Common myeloid progenitor, CD34-positive (primary cell): ENCODE results near the gene MCAM.
A peak's percentile ranks its signal among the peaks of the same experiment; 100 is the strongest.

Source experiments
- CTCF ChIA-PET: fragments of 350-600 bp; sonication (Branson Sonifier 250); formaldehyde crosslinking; loops from one replicate; lab custom pipeline; 2021; ENCODE audit warnings: antibody characterized with exemption; lab: Charles Lee
- POLR2A ChIA-PET: fragments of 350-600 bp; sonication (Branson Sonifier 250); formaldehyde crosslinking; loops from one replicate; lab custom pipeline; 2021; ENCODE audit warnings: antibody characterized with exemption; lab: Charles Lee
- DNase-seq, 3 donors: peaks; one replicate each; pipeline versions ENCODE4 v3.0.0 to v3.0.0-alpha.2; 2013
- H3K27ac ChIP-seq, 2 experiments: 1 replicate in 1 of 2; 2 replicates in 1 of 2; pipeline ENCODE4 v1.7.0; 2013; ENCODE audit warnings: inconsistent platforms in 2 of 2, low read length in 2 of 2, mild to moderate bottlenecking in 2 of 2, low read depth in 1 of 2, moderate library complexity in 1 of 2; ENCODE audit not compliant: severe bottlenecking in 2 of 2, insufficient read depth in 1 of 2, poor library complexity in 1 of 2
- H3K27me3 ChIP-seq, 5 experiments: replicated peaks in 2 of 5; 1 replicate in 3 of 5; 2 replicates in 2 of 5; pipeline versions ENCODE4 v1.6.1 to v1.7.0; 2013; ENCODE audit warnings: low read length in 4 of 5, mild to moderate bottlenecking in 2 of 5, moderate library complexity in 2 of 5, inconsistent platforms in 1 of 5; ENCODE audit not compliant: insufficient read depth in 5 of 5, control insufficient read depth in 4 of 5
- H3K36me3 ChIP-seq, 4 experiments: 1 replicate in 2 of 4; 2 replicates in 2 of 4; pipeline versions ENCODE4 v1.6.1 to v1.7.0; 2013; ENCODE audit warnings: low read length in 3 of 4, control low read depth in 1 of 4, mild to moderate bottlenecking in 1 of 4; ENCODE audit not compliant: control insufficient read depth in 4 of 4, insufficient read depth in 4 of 4
- H3K4me1 ChIP-seq, 4 experiments: 1 replicate in 3 of 4; 2 replicates in 1 of 4; pipeline versions ENCODE4 v1.6.1 to v1.7.1; 2013; ENCODE audit warnings: low read length in 3 of 4, mild to moderate bottlenecking in 3 of 4, control low read depth in 1 of 4, inconsistent platforms in 1 of 4, moderate library complexity in 1 of 4; ENCODE audit not compliant: control insufficient read depth in 4 of 4, insufficient read depth in 4 of 4; ENCODE audit errors: control extremely low read depth in 1 of 4
- H3K4me3 ChIP-seq, 7 experiments: 1 replicate in 4 of 7; 2 replicates in 3 of 7; pipeline versions ENCODE4 v1.5.1 to v1.7.0; 2013; ENCODE audit warnings: mild to moderate bottlenecking in 7 of 7, low read length in 6 of 7, moderate library complexity in 6 of 7, inconsistent platforms in 2 of 7, low read depth in 2 of 7, control low read depth in 1 of 7; ENCODE audit not compliant: insufficient read depth in 4 of 7, control insufficient read depth in 1 of 7; ENCODE audit errors: extremely low read depth in 1 of 7
- H3K9me3 ChIP-seq, 5 experiments: 1 replicate in 4 of 5; 2 replicates in 1 of 5; pipeline versions ENCODE4 v1.6.1 to v1.7.1; 2013; ENCODE audit warnings: low read length in 4 of 5, mild to moderate bottlenecking in 2 of 5, inconsistent platforms in 1 of 5, low read depth in 1 of 5, moderate library complexity in 1 of 5; ENCODE audit not compliant: control insufficient read depth in 4 of 5, insufficient read depth in 2 of 5; ENCODE audit errors: control extremely low read depth in 1 of 5
- WGBS: methylation state at CpG from one replicate; pipeline ENCODE4 v1.1.5; 2013; ENCODE audit not compliant: insufficient coverage; 5-methylcytosine and 5-hydroxymethylcytosine counted together

The MCAM gene

DNA sequence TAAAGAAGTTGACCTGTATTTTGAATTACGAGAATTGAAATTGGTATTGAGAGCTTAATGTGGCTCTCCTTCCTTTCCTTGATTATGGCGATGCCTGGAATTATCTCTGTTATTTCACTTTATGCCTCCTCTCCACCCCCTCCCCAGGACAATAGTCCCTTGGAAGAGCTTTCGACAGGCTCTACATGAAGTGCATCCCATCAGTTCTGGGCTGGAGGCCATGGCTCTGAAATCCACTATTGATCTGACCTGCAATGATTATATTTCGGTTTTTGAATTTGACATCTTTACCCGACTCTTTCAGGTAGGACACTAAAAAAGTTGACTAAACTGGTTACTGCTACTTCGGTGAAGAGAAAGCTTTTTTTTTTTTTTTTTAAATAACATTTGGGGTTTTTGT, 43.2 kb downstream of the MCAM start:
- H3K36me3 ChIP-seq: peaks cover 9 to 45% (median 27%) of the 10 kb centered on the region in 4 experiments
- no peaks in the 10 kb centered on the region for H3K27me3 ChIP-seq
- H3K4me3 ChIP-seq: no peak overlapping the region
- CTCF ChIA-PET: interaction anchor here (0.9 to 1.2 kb wide), 2 partner anchors 11 to 200 kb away, joined by 3 to 4 read pairs; no protein-coding TSS in a partner anchor
- WGBS: 96% methylated on average over 4 of the region's 6 CpGs
- H3K9me3 ChIP-seq: no peaks in the 10 kb centered on the region
- no peak for DNase-seq
- no peaks in the 10 kb centered on the region for H3K4me1 ChIP-seq
- POLR2A ChIA-PET: no interaction called here
- no peak overlapping the region for H3K27ac ChIP-seq

- 100% methylated on average over 1 of the region's 5 CpGs for WGBS
- ChIA-PET CTCF (interaction anchor here (0.9 to 2.7 kb wide), 4 partner anchors 10 to 56 kb away, joined by 3 to 7 read pairs (median 6); no protein-coding TSS in a partner anchor), POLR2A (no interaction called here)
- Histone ChIP-seq H3K36me3 (peaks cover 0 to 4% (median 3%) of the 10 kb centered on the region in 4 experiments), H3K9me3 (no peaks in the 10 kb centered on the region), H3K27me3 (no peaks in the 10 kb centered on the region), H3K27ac (no peak overlapping the region), H3K4me3 (no peak overlapping the region), H3K4me1 (peaks cover 19 to 24% (median 20%) of the 10 kb centered on the region in 4 experiments)
- DNase-seq: no peak
These were observed 49.3 kb downstream of the MCAM start for GRCh38 chr11:119267645-119268044.

DNA sequence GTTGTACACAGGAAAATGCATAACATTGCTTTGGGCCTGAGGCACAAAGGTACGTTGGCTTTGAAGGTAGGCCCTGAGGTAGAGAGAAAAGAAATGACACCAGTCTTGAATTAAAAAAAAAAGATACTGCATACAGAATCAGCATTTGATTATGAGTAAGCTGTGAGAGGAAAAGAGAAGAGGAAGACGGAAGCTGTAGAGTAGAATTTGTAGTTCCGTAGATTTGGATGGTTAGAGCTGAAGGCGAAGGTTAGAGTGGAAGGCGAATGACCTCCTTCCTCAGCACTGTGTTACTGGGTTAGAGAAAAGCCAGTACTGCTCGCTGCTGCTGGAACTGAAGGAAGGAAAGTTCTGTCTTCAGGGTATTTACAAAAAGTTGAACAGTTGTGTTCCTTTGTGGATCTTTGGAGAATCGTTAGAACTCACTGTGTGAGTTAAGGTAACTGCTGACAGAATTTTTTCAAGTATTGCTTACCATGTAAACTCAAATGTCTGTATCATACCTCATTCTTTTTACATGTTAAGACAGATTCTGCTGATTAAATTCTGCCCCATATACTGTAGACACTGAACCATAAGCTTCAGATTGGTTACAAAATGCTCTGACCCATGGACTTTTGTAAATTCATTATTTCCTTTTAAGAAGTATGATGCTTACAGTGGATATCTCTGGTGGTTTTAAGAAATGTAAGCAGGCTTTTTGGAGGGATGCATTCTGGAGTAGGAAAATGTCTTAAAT, 50.2 kb downstream of the MCAM start:
- Histone ChIP-seq H3K27me3 (no peaks in the 10 kb centered on the region), H3K36me3 (no peaks in the 10 kb centered on the region), H3K27ac (no peak overlapping the region), H3K9me3 (no peaks in the 10 kb centered on the region), H3K4me3 (no peak overlapping the region), H3K4me1 (peaks cover 22 to 32% (median 25%) of the 10 kb centered on the region in 4 experiments)
- DNase-seq: no peak
- POLR2A ChIA-PET: no interaction called here
- WGBS: 97% methylated on average over 3 of the region's 7 CpGs
- CTCF ChIA-PET: interaction anchor here (1.1 to 2.7 kb wide), 5 partner anchors 11 to 67 kb away, joined by 4 to 7 read pairs (median 5); no protein-coding TSS in a partner anchor

GRCh38 chr11:119266063-119266462, 50.9 kb downstream of the MCAM start:
- H3K36me3 ChIP-seq: no peaks in the 10 kb centered on the region
- H3K4me3 ChIP-seq: no peak overlapping the region
- no peaks in the 10 kb centered on the region for H3K27me3 ChIP-seq
- WGBS: no CpG with 5 or more reads among the region's 3 CpGs
- DNase-seq: peak in 1 of 3 donors; percentile 24
- ChIA-PET POLR2A (no interaction called here), CTCF (interaction anchor here (1.1 to 2.7 kb wide), 4 partner anchors 18 to 66 kb away, joined by 4 to 7 read pairs (median 4); no protein-coding TSS in a partner anchor)
- H3K9me3 ChIP-seq: no peaks in the 10 kb centered on the region
- no peak overlapping the region for H3K27ac ChIP-seq
- peaks cover 22 to 32% (median 25%) of the 10 kb centered on the region in 4 experiments for H3K4me1 ChIP-seq

GRCh38 chr11:119263352-119263940, 53.5 kb downstream of the MCAM start:
- H3K9me3 ChIP-seq: no peaks in the 10 kb centered on the region
- H3K36me3 ChIP-seq: no peaks in the 10 kb centered on the region
- peaks cover 22 to 42% (median 27%) of the 10 kb centered on the region in 4 experiments for H3K4me1 ChIP-seq
- peak in 2 of 3 donors; percentile 37 to 52 for DNase-seq
- H3K4me3 ChIP-seq: peak overlapping the region in 3 of 7 experiments; percentile 4 to 35 (median 13)
- POLR2A ChIA-PET: no interaction called here
- H3K27ac ChIP-seq: peak overlapping the region in 1 of 2 experiments; percentile 17
- CTCF ChIA-PET: interaction anchor here (0.5 to 2.1 kb wide), 5 partner anchors 19 to 140 kb away, joined by 3 to 6 read pairs (median 4); no protein-coding TSS in a partner anchor
- no peaks in the 10 kb centered on the region for H3K27me3 ChIP-seq
- WGBS: 0% methylated on average over 1 of the region's 3 CpGs

DNA sequence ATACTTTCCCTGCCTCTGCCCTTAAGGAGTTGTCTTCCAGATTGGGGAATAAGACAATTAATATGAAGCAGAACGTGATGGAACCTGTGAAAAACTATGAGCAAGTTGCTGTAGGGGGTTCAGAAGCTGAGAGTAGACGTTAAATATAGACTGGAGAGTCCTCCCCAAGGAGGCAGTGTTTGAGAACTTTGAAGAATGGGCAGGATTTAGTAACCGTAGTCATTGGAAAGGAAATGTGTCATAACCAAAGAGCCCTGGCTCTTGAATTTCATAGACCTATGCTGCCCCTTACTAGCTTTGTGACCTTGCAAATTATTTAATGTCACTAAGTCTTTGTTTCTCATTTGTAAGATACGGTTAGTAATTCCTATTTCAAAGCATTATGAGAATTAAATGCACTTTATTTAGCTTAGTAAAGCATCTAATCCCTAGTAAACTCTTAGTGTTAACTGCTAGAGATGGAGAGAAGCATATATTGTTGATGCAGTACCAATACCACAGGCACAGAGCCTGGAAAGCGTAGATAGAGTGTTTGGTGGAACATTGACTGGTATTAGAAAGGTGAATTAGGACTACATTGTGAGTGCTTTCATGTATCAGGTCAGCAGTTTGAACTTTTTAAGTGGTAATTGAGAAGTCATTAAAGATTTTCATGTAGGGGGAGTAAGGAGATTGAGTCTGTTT, 54.1 kb downstream of the MCAM start:
- WGBS: 76% methylated on average over 4 of the region's 5 CpGs
- DNase-seq: peak; percentile 32 to 66 (median 53)
- H3K27me3 ChIP-seq: no peaks in the 10 kb centered on the region
- H3K4me3 ChIP-seq: peak overlapping the region in 1 of 7 experiments; percentile 13
- no peaks in the 10 kb centered on the region for H3K36me3 ChIP-seq
- no peaks in the 10 kb centered on the region for H3K9me3 ChIP-seq
- peaks cover 27 to 49% (median 30%) of the 10 kb centered on the region in 4 experiments for H3K4me1 ChIP-seq
- CTCF ChIA-PET: interaction anchor here (0.9 to 2.1 kb wide), 3 partner anchors 51 to 67 kb away, joined by 3 to 6 read pairs (median 4); no protein-coding TSS in a partner anchor
- H3K27ac ChIP-seq: peak overlapping the region in 1 of 2 experiments; percentile 17
- POLR2A ChIA-PET: no interaction called here
